ENCODE data around the gene RNF180. TPM values are rescaled to one million over a fixed set of nuclear protein-coding genes. Genes with fewer than 3 reads are reported as not detected.

Gene RNF180
- total and polyA plus RNA-seq, 2 of the 8 experiments (the other 6 are each of a cell fraction or from before 2014, with no cell fraction given), result 0.39 to 2.3 TPM

GRCh38 chr5:64163746-64164145 lies 1.9 kb upstream of the RNF180 start (continued):
- TF ChIP-seq CTCF (IDR thresholded peaks at IDR 0.05; ENCODE audit: control extremely low read depth in 1 of 3, insufficient read depth in 1 of 3, low read depth in 1 of 3, low read length in 3 of 3), result no peak
- no peak for TF ChIP-seq SIRT6 (IDR thresholded peaks at IDR 0.05; ENCODE audit: low read length)
- TF ChIP-seq BACH1 (IDR thresholded peaks at IDR 0.05; ENCODE audit: low read length), result no peak
- no peak for TF ChIP-seq CBX8 (IDR thresholded peaks at IDR 0.05; ENCODE audit: borderline replicate concordance, low read depth, low read length)
- TF ChIP-seq EGR1 (IDR thresholded peaks at IDR 0.05; ENCODE audit: borderline replicate concordance, low read depth, low read length), result no peak
- no peak for TF ChIP-seq CHD1 (IDR thresholded peaks at IDR 0.05; ENCODE audit: low read depth, low read length)
- TF ChIP-seq RBBP5 (IDR thresholded peaks at IDR 0.05; ENCODE audit: borderline replicate concordance, low read depth, low read length), result no peak
- no peak for TF ChIP-seq CEBPB (IDR thresholded peaks at IDR 0.05; ENCODE audit: low read depth, low read length)
